Ishikawa (cell line): ENCODE results near the gene SLC6A16.

Experiments used
- CEBPB ChIP-seq: IDR thresholded peaks from 2 replicates; pipeline ENCODE4 v1.6.1; 2012
- CREB1 ChIP-seq: IDR thresholded peaks from 2 replicates; pipeline ENCODE4 v1.6.1; 2012; ENCODE audit warnings: low read depth
- EGR1 ChIP-seq: IDR thresholded peaks from 2 replicates; pipeline ENCODE4 v1.6.1; 2012
- EP300 ChIP-seq: IDR thresholded peaks from 2 replicates; pipeline ENCODE4 v1.6.1; 2012; ENCODE audit warnings: borderline replicate concordance
- FOXM1 ChIP-seq: IDR thresholded peaks from 2 replicates; pipeline ENCODE4 v1.6.1; 2012; ENCODE audit warnings: low read depth, borderline replicate concordance
- NFIC ChIP-seq: IDR thresholded peaks from 2 replicates; pipeline ENCODE4 v1.6.1; 2012
- RAD21 ChIP-seq: IDR thresholded peaks from 2 replicates; pipeline ENCODE4 v1.6.1; 2012; ENCODE audit warnings: low read depth
- TAF1 ChIP-seq: IDR thresholded peaks from 2 replicates; pipeline ENCODE4 v1.6.1; 2012; ENCODE audit warnings: low read depth, mild to moderate bottlenecking
- TCF12 ChIP-seq: IDR thresholded peaks from 2 replicates; pipeline ENCODE4 v1.6.1; 2012; ENCODE audit warnings: low read depth
- TEAD4 ChIP-seq: IDR thresholded peaks from 2 replicates; pipeline ENCODE4 v1.6.1; 2012
- YY1 ChIP-seq: IDR thresholded peaks from 2 replicates; pipeline ENCODE4 v1.6.1; 2012; ENCODE audit warnings: low read depth
- ZBTB7A ChIP-seq: IDR thresholded peaks from 2 replicates; pipeline ENCODE4 v1.6.1; 2012; ENCODE audit warnings: low read depth
- TF ChIP-seq, protein P1 (sequence below): IDR thresholded peaks from 2 replicates; pipeline ENCODE4 v1.6.1; 2012
- TF ChIP-seq, protein P2 (sequence below): IDR thresholded peaks from 2 replicates; pipeline ENCODE4 v1.6.1; 2012; ENCODE audit warnings: low read depth, mild to moderate bottlenecking
- TF ChIP-seq, protein P3 (sequence below): IDR thresholded peaks from 2 replicates; pipeline ENCODE4 v1.6.1; 2012

Gene SLC6A16

DNA sequence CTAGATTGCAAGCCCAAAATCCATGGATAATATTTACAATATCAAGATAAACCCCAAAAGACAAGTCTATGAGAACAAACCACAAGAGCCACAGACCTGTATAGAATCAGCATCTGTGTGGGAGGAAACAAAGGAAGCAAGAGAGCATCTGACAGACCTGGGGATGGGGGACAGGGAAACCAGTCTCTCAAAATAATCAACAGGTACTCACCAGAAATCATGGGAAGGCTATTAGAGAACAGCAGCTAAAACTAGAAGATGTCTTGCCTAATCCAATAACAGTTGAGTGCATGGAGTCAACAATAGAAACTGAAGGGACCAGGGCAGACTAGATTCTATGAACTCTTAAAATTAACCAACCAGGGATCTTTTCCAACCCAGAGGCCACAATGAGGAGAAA lies 8.7 kb downstream of the SLC6A16 start:
- TF ChIP-seq FOXM1, result no peak
- TF ChIP-seq ZBTB7A, result no peak
- no peak for TF ChIP-seq CEBPB
- TF ChIP-seq, protein P1, sequence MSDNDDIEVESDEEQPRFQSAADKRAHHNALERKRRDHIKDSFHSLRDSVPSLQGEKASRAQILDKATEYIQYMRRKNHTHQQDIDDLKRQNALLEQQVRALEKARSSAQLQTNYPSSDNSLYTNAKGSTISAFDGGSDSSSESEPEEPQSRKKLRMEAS, result no peak
- TF ChIP-seq, protein P2, sequence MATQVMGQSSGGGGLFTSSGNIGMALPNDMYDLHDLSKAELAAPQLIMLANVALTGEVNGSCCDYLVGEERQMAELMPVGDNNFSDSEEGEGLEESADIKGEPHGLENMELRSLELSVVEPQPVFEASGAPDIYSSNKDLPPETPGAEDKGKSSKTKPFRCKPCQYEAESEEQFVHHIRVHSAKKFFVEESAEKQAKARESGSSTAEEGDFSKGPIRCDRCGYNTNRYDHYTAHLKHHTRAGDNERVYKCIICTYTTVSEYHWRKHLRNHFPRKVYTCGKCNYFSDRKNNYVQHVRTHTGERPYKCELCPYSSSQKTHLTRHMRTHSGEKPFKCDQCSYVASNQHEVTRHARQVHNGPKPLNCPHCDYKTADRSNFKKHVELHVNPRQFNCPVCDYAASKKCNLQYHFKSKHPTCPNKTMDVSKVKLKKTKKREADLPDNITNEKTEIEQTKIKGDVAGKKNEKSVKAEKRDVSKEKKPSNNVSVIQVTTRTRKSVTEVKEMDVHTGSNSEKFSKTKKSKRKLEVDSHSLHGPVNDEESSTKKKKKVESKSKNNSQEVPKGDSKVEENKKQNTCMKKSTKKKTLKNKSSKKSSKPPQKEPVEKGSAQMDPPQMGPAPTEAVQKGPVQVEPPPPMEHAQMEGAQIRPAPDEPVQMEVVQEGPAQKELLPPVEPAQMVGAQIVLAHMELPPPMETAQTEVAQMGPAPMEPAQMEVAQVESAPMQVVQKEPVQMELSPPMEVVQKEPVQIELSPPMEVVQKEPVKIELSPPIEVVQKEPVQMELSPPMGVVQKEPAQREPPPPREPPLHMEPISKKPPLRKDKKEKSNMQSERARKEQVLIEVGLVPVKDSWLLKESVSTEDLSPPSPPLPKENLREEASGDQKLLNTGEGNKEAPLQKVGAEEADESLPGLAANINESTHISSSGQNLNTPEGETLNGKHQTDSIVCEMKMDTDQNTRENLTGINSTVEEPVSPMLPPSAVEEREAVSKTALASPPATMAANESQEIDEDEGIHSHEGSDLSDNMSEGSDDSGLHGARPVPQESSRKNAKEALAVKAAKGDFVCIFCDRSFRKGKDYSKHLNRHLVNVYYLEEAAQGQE, result no peak

DNA sequence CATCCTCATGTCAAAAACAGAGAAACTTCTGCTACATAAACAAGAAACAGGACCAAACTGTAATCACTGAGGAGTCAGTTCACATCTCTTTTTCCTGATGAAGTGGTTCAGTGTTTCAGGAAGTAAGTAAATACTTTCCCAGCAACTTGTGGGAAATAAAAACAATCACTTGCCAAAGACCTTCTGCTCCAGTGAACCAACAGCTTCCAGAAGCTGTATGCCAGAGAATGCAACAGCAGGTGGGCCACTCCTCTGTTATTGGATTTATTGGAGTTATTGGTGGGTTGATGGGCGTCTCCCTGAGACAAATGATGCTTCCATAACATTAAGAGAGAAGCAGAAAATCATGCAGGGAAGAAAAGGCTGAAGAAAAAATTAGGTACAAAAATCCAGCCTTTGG lies 9.9 kb downstream of the SLC6A16 start:
- TF ChIP-seq NFIC (0 out of 2 replicates have a peak, but pooled peaks have one; percentile 15), TEAD4 (no peak)

DNA sequence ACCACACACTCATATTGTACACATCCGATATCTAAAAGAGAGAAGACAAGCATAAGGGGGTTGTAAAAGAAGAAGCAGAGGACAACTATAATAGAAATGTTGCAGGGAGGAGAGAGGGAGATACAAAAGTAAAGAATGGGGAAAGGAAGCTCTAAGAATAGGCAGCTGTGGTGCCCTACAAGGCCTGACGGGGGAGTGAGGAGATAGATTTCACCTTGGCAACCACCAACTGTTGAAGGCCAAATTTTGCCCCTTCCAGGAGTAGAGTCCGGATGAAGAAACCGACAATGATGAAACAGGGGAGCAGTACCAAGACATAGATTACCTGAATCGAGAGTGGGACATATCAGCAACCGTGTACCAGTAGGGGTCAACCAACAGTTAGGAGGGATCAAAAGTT lies 15.9 kb downstream of the SLC6A16 start:
- TF ChIP-seq EGR1 (no peak), CREB1 (no peak), ZBTB7A (no peak), TEAD4 (no peak), TCF12 (no peak), TAF1 (no peak), FOXM1 (no peak), YY1 (no peak), RAD21 (no peak)
- TF ChIP-seq, protein P1, result no peak
- TF ChIP-seq, protein P2, result no peak
- TF ChIP-seq, protein P3, sequence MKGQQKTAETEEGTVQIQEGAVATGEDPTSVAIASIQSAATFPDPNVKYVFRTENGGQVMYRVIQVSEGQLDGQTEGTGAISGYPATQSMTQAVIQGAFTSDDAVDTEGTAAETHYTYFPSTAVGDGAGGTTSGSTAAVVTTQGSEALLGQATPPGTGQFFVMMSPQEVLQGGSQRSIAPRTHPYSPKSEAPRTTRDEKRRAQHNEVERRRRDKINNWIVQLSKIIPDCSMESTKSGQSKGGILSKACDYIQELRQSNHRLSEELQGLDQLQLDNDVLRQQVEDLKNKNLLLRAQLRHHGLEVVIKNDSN, result no peak

DNA sequence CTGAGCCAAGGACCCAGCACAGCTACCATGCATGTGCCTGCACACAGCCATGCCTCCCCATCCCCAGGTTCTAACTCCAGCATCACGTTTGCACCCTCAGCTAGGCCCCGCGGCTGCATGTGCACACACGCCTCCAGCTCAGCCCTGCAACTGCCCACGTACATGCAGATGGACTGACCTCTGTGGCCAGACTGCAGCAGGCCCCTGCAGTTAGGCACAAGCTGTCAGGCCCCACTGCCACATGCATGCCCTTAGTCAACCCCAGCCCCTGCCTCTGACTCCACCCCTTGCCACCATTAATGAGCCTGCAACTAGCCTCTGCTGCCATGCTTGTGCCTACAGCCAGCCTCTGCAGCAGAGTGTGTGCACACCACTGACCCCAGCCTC lies 23.1 kb downstream of the SLC6A16 start:
- TF ChIP-seq RAD21, result no peak
- no peak for TF ChIP-seq NFIC
- TF ChIP-seq, protein P1, result no peak
- no peak for TF ChIP-seq TAF1
- TF ChIP-seq YY1, result no peak
- TF ChIP-seq, protein P2, result no peak
- no peak for TF ChIP-seq FOXM1
- TF ChIP-seq, protein P3, result no peak
- TF ChIP-seq CEBPB, result no peak
- no peak for TF ChIP-seq CREB1
- no peak for TF ChIP-seq EP300
- no peak for TF ChIP-seq ZBTB7A

DNA sequence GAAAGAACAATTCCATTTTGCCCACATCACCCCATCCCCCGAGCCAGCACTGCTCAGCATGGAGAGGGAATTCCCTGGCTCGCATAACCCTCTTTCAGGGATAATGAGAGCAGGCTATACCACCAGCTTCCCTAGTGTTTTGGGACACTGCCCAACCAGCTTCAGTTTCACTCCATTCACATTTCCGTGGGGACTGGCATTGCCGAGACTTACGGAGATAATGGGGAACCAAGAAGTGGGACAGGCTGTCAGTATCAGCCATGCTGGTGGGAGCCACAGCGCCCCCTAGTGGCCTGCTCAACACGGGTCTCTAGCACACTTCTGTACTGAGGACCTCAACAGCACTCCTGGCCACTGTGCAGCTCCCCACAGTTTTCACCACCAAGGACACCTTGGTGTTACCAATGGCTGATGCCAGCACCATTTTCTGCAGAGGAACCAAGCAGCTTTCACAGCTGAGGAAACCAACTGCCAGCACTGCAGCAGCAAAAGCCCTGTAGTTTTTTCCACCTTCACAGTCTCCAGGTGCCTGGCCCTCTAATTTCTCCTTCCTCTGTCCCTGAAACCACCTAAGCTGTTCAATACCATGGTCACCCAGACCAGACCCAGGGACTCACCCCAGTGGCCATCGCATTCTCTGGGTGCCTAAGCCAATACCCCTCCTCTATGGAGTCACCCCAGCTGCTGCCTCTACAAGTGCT lies 23.7 kb downstream of the SLC6A16 start:
- TF ChIP-seq RAD21, result peak; percentile 66
- no peak for TF ChIP-seq FOXM1
- peak; percentile 75 for TF ChIP-seq YY1
